ENCODE measurements around the gene VAPB. TPM values are rescaled to one million over a fixed set of nuclear protein-coding genes. Genes with fewer than 3 reads are reported as not detected.
"Not testable (repeated sequence)": the region's sequence is repeated elsewhere in the genome, so short reads cannot be mapped to it uniquely, and the experiment has no call there.

The VAPB gene
- total RNA-seq, 1 donor from 2014 or later, result 24.1 TPM

GRCh38 chr20:58408603-58409246 lies 19.7 kb downstream of the VAPB start:
- Histone ChIP-seq H3K4me3 (ENCODE audit: low read depth, low read length) (no peak overlapping the region), H3K36me3 (ENCODE audit: control insufficient read depth, insufficient read depth, low read length) (no peaks in the 10 kb centered on the region), H3K27me3 (ENCODE audit: control insufficient read depth, insufficient read depth, low read length) (no peaks in the 10 kb centered on the region)
- no peak for DNase-seq (ENCODE audit: low read depth)
- TF ChIP-seq, protein P1, sequence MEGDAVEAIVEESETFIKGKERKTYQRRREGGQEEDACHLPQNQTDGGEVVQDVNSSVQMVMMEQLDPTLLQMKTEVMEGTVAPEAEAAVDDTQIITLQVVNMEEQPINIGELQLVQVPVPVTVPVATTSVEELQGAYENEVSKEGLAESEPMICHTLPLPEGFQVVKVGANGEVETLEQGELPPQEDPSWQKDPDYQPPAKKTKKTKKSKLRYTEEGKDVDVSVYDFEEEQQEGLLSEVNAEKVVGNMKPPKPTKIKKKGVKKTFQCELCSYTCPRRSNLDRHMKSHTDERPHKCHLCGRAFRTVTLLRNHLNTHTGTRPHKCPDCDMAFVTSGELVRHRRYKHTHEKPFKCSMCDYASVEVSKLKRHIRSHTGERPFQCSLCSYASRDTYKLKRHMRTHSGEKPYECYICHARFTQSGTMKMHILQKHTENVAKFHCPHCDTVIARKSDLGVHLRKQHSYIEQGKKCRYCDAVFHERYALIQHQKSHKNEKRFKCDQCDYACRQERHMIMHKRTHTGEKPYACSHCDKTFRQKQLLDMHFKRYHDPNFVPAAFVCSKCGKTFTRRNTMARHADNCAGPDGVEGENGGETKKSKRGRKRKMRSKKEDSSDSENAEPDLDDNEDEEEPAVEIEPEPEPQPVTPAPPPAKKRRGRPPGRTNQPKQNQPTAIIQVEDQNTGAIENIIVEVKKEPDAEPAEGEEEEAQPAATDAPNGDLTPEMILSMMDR (IDR thresholded peaks at IDR 0.05; ENCODE audit: insufficient read depth, low read length, poor library complexity, severe bottlenecking), result no peak

DNA sequence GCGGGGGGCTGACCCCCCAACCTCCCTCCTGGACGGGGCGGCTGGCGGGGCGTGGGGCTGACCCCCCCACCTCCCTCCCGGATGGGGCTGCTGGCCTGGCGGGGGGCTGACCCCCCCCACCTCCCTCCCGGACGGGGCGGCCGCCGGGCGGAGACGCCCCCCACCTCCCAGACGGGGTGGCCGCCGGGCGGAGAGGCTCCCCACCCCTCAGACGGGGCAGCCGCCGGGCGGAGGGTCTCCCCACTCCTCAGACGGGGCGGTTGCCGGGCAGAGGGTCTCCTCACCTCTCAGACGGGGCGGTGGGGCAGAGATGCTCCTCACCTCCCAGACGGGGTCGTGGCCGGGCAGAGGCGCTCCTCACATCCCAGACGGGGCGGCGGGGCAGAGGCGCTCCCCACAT lies 25.2 kb downstream of the VAPB start:
- DNase-seq (ENCODE audit: low read depth); H3K4me3 ChIP-seq (ENCODE audit: low read depth, low read length); H3K27me3 ChIP-seq (ENCODE audit: control insufficient read depth, insufficient read depth, low read length); H3K36me3 ChIP-seq (ENCODE audit: control insufficient read depth, insufficient read depth, low read length): not testable (repeated sequence)

GRCh38 chr20:58414786-58415185 lies 25.8 kb downstream of the VAPB start:
- H3K4me3 ChIP-seq (ENCODE audit: low read depth, low read length); H3K27me3 ChIP-seq (ENCODE audit: control insufficient read depth, insufficient read depth, low read length); H3K36me3 ChIP-seq (ENCODE audit: control insufficient read depth, insufficient read depth, low read length); DNase-seq (ENCODE audit: low read depth): not testable (repeated sequence)

GRCh38 chr20:58416057-58416456 lies 27.0 kb downstream of the VAPB start:
- TF ChIP-seq, protein P1 (IDR thresholded peaks at IDR 0.05; ENCODE audit: insufficient read depth, low read length, poor library complexity, severe bottlenecking), result no peak
- no peak overlapping the region for H3K4me3 ChIP-seq (ENCODE audit: low read depth, low read length)
- DNase-seq (ENCODE audit: low read depth), result no peak
- H3K27me3 ChIP-seq (ENCODE audit: control insufficient read depth, insufficient read depth, low read length), result no peaks in the 10 kb centered on the region
- no peaks in the 10 kb centered on the region for H3K36me3 ChIP-seq (ENCODE audit: control insufficient read depth, insufficient read depth, low read length)

GRCh38 chr20:58416835-58417234 lies 27.8 kb downstream of the VAPB start:
- Histone ChIP-seq H3K36me3 (ENCODE audit: control insufficient read depth, insufficient read depth, low read length) (no peaks in the 10 kb centered on the region), H3K4me3 (ENCODE audit: low read depth, low read length) (no peak overlapping the region), H3K27me3 (ENCODE audit: control insufficient read depth, insufficient read depth, low read length) (no peaks in the 10 kb centered on the region)
- TF ChIP-seq, protein P1 (IDR thresholded peaks at IDR 0.05; ENCODE audit: insufficient read depth, low read length, poor library complexity, severe bottlenecking), result no peak
- no peak for DNase-seq (ENCODE audit: low read depth)

DNA sequence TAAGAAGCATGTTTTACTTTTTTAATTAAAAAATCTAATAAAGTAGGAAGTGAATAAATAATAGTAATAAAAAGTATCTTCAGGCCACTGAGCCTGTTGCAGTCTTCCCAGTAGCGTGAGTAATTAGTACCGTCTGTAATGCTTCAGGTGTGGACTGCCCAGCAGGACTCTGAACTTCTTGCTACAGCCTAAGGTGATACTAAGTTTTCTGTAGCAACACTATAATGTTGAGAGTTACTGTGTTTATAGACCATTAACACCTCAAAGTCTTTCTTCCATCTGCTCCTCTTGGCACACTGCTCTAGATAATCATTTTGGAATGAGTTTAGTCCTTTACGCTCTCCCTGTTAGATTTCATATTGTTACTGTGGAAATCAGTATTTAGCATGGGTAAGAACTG lies 28.4 kb downstream of the VAPB start:
- TF ChIP-seq, protein P1 (IDR thresholded peaks at IDR 0.05; ENCODE audit: insufficient read depth, low read length, poor library complexity, severe bottlenecking), result no peak
- no peaks in the 10 kb centered on the region for H3K36me3 ChIP-seq (ENCODE audit: control insufficient read depth, insufficient read depth, low read length)
- no peak overlapping the region for H3K4me3 ChIP-seq (ENCODE audit: low read depth, low read length)
- H3K27me3 ChIP-seq (ENCODE audit: control insufficient read depth, insufficient read depth, low read length), result no peaks in the 10 kb centered on the region
- DNase-seq (ENCODE audit: low read depth), result no peak
